ENCODE results near the gene VWA5B2. TPM values are rescaled to one million over a fixed set of nuclear protein-coding genes. Genes with fewer than 3 reads are reported as not detected.
A peak's percentile ranks its signal among the peaks of the same experiment; 100 is the strongest.

Gene VWA5B2
- total and polyA plus RNA-seq, 2 of the 13 experiments (the other 11 are each of a cell fraction or from before 2014, with no cell fraction given), result 0.03 to 0.04 TPM

DNA sequence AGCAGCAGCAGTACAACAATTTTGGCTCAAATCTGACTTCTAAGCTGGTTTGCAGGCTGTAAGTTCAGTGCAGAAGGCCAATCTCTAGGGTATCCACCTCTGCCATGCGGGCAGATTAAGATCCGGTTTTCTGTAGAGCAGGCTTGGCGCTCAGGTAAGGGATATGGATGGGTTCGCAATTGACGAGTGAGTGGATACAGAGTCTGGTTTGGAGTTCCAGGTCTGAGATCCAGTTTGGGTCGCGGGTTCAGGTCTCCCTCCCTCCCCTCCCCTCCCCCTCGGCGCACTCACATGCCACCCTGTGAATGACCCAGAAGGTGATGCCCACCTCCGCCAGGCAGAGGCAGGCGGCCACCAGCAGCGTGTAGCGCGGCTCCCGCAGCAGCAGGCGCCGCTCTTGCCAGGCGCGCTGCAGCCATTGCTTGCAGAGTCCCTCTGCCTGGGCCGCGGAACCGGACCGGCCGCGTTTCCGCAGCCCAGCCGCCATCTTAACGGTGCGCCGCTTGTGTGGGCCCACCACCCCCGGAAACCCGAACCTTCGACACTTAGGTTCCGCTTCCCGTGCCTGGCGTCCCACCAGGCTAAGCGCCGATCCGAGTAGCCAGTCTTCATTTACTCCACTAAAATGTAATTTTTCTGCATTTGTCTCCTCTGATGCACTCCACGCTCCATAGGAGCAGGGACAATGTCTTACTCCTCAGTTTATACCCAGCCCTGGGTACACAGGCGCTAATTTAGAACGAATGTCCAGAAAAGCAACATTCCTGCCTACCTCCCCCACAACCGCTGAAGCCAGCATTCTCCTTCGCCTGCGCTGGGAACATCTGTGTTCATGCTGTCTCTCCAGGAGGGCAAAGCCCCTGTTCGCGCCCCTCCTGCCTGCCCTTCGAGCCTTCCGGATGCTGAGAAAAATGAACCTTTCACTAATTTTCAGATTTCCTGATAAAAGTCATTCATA, 19.3 kb downstream of the VWA5B2 start, which contains the start of gene ALG3 (continued):
- TF ChIP-seq ETV6 (CRISPR knock-in tag; conservative IDR thresholded peaks at IDR 0.05) (peak; percentile 87), CREM (IDR thresholded peaks at IDR 0.05) (0 out of 2 replicates have a peak, but pooled peaks have one; percentile 17), CREM (CRISPR knock-in tag; IDR thresholded peaks at IDR 0.05) (no peak), ZNF124 (CRISPR knock-in tag; IDR thresholded peaks at IDR 0.05) (no peak), ZNF136 (CRISPR knock-in tag; IDR thresholded peaks at IDR 0.05; ENCODE audit: low read depth) (no peak), NKX3-1 (CRISPR knock-in tag; IDR thresholded peaks at IDR 0.05) (peak; percentile 64; the same call in 1 of the 2 replicates), ZNF7 (CRISPR knock-in tag; IDR thresholded peaks at IDR 0.05) (0 out of 2 replicates have a peak, but pooled peaks have one; percentile 19), ZFP90 (CRISPR knock-in tag; IDR thresholded peaks at IDR 0.05; ENCODE audit: borderline replicate concordance) (peak; percentile 53; the same call in 1 of the 2 replicates), ZNF232 (CRISPR knock-in tag; IDR thresholded peaks at IDR 0.05; ENCODE audit: borderline replicate concordance) (no peak), PHF21A (CRISPR knock-in tag; IDR thresholded peaks at IDR 0.05) (no peak), ZNF883 (CRISPR knock-in tag; IDR thresholded peaks at IDR 0.05; ENCODE audit: not compliant biosample characterization) (peak; percentile 62), KDM4B (CRISPR knock-in tag; IDR thresholded peaks at IDR 0.05) (peak; percentile 67), ZNF839 (CRISPR knock-in tag; IDR thresholded peaks at IDR 0.05; ENCODE audit: borderline replicate concordance) (no peak), RARA (CRISPR knock-in tag; IDR thresholded peaks at IDR 0.05) (peak; percentile 35; the same call in 1 of the 2 replicates), ZNF619 (CRISPR knock-in tag; IDR thresholded peaks at IDR 0.05) (no peak), GATAD2A (CRISPR knock-in tag; IDR thresholded peaks at IDR 0.05) (0 out of 2 replicates have a peak, but pooled peaks have one; percentile 45), ZNF609 (CRISPR knock-in tag; IDR thresholded peaks at IDR 0.05; ENCODE audit: borderline replicate concordance) (no peak; the same call in 1 of the 2 replicates), IRX3 (CRISPR knock-in tag; IDR thresholded peaks at IDR 0.05; ENCODE audit: borderline replicate concordance, low read depth) (peak; percentile 65; the same call in 1 of the 2 replicates)
- TF ChIP-seq, protein P1, sequence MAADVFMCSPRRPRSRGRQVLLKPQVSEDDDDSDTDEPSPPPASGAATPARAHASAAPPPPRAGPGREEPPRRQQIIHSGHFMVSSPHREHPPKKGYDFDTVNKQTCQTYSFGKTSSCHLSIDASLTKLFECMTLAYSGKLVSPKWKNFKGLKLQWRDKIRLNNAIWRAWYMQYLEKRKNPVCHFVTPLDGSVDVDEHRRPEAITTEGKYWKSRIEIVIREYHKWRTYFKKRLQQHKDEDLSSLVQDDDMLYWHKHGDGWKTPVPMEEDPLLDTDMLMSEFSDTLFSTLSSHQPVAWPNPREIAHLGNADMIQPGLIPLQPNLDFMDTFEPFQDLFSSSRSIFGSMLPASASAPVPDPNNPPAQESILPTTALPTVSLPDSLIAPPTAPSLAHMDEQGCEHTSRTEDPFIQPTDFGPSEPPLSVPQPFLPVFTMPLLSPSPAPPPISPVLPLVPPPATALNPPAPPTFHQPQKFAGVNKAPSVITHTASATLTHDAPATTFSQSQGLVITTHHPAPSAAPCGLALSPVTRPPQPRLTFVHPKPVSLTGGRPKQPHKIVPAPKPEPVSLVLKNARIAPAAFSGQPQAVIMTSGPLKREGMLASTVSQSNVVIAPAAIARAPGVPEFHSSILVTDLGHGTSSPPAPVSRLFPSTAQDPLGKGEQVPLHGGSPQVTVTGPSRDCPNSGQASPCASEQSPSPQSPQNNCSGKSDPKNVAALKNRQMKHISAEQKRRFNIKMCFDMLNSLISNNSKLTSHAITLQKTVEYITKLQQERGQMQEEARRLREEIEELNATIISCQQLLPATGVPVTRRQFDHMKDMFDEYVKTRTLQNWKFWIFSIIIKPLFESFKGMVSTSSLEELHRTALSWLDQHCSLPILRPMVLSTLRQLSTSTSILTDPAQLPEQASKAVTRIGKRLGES (CRISPR knock-in tag; IDR thresholded peaks at IDR 0.05; ENCODE audit: borderline replicate concordance), result peak; percentile 64; the same call in 1 of the 2 replicates
- TF ChIP-seq, protein P2, sequence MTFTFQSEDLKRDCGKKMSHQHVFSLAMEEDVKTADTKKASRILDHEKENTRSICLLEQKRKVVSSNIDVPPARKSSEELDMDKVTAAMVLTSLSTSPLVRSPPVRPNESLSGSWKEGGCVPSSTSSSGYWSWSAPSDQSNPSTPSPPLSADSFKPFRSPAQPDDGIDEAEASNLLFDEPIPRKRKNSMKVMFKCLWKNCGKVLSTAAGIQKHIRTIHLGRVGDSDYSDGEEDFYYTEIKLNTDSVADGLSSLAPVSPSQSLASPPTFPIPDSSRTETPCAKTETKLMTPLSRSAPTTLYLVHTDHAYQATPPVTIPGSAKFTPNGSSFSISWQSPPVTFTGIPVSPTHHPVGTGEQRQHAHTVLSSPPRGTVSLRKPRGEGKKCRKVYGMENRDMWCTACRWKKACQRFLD (CRISPR knock-in tag; IDR thresholded peaks at IDR 0.05; ENCODE audit: borderline replicate concordance), result no peak

Data from HepG2 (cell line).